ENCODE data around the gene PCNP.
"Not testable (repeated sequence)": the region's sequence is repeated elsewhere in the genome, so short reads cannot be mapped to it uniquely, and the experiment has no call there.

The PCNP gene

DNA sequence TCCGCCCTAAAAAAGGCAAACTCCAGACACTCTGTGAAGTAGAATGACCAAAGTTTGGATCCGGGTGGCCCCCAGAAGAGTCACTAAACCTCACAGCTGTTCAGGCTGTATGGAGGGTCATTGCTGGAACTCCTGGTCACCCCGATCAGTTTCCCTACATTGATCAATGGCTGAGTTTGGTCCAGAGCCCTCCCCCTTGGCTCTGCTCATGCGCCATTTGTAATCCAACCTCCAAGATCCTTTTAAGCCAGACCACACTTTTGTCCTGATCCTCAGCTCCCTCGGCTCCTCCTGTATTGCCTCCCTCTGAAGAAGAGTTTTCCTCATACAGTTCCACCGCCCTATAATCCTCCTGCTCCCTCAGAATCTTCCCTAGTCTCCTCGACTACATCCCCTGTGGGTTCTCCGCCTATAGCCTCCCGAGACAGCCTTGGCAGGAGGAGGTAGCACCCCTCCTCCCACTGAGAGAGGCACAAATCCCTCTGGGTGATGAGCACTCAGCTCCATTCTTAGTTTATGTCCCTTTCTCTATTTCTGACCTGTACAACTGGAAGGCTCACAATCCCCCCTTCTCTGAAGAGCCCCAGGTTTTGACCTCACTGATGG, 60.7 kb downstream of the PCNP start:
- DNase-seq: no peak

DNA sequence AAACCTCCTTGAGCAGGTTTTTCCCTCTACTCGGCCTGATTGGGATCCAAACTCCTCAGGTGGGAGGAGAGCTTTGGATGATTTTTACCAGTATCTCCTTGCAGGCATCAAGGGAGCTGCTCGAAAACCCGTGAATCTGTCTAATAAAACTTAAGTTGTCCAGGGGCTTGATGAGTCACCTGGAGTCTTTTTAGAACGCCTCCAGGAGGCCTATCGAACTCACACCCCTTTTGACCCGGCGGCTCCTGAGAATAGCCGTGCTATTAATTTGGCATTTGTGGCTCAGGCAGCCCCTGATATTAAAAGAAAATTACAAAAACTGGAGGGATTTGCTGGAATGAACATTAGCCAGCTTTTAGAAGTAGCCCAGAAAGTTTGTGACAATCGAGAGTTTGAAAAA, 61.4 kb downstream of the PCNP start:
- no peak for DNase-seq

DNA sequence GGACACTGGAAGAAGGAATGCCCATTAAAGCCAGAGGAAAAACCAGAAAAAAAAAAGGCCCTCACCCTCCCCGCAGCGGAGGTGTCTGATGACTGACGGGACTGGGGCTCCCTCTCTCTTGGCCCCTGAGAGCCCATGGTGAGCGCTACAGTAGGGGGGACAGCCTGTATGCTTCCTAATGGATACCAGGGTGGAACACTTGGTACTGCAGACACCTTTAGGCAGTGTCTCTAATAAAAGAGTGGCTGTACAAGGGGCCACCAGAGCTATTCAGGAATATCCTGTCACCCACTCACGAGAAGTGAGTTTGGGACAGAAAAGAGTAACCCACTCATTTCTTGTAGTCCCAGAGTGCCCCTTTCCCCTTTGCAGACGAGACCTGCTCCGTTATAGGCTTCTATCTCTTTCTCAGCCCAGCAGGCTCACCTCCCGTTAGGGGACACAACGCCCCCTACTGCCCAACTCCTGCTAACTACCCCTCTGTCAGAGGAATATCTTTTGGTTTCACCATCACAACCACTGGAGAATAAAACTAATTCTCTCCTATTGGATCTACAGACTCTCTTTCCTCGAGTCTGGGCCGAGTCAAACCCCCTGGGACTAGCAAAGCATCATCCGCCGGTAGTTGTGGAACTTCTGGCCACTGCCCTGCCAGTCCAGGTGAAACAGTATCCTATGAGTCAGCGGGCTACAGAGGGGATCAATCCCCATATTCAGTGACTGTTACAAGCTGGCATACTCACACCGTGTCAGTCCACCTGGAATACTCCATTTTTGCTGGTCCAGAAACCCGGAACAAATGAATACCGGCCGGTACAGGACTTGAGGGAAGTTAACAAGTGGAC, 62.2 kb downstream of the PCNP start:
- no peak for DNase-seq

DNA sequence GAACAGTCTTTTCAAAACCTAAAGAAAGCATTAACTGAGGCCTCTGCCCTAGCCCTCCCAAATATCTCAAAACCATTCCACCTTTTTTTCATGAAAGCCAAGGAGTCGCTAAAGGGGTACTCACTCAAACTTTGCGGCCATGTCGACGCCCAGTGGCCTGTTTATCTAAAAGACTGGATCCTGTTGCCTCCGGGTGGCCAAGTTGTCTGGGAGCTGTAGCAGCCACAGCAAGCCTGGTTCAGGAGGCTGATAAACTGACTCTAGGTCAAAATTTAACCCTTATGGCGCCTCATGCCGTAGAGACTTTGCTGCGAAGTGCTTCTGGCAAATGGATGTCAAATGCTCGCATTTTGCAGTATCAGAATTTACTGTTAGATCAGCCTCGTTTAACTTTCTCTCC, 63.5 kb downstream of the PCNP start:
- no peak for DNase-seq

DNA sequence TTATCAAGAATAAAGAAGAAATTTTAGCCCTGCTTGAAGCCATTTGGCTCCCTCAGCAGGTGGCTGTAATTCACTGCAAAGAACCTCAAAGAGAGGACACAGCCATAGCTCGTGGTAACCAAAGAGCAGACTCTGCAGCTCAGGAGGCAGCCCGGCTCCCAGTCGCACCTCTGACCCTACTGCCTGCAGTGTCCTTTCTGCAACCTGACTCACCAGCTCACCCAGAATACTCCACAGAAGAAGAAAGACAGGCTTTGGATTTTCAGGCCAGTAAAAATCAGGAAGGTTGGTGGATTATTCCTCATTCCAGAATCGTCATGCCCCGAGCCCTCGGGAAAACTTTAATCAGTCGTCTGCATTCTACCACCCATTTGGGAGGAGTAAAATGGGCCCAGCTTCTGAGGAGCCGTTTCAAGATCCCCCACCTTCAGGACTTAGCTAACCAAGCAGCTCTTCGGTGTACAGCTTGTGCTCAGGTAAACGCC, 64.3 kb downstream of the PCNP start:
- no peak for DNase-seq

DNA sequence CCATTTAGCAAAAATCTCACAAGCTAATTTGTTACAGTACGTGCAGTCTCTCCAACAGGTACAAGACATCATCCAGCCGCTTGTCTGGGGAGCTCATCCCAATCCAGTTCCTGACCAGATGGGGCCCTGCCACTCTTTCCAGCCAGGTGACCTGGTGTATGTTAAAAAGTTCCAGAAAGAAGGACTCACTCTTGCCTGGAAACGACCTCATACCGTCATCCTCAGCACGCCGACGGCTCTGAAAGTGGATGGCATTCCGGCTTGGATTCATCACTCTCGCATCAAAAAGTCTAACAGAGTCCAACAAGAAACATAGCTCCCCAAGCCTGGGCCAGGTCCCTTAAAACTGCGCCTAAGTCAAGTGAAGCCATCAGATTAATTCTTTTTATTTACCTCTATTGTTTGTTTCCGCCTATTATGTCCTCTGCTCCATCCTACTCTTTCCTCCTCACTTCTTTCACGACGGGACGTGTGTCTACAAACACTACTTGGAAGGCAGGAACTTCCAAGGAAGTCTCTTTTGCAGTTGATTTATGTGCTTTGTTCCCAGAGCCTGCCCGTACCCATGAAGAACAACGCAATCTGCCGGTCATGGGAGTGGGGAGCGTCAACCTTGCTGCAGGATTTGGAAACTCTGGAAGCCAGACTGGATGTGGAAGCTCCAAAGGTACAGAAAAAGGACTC, 65.4 kb downstream of the PCNP start:
- no peak for DNase-seq

DNA sequence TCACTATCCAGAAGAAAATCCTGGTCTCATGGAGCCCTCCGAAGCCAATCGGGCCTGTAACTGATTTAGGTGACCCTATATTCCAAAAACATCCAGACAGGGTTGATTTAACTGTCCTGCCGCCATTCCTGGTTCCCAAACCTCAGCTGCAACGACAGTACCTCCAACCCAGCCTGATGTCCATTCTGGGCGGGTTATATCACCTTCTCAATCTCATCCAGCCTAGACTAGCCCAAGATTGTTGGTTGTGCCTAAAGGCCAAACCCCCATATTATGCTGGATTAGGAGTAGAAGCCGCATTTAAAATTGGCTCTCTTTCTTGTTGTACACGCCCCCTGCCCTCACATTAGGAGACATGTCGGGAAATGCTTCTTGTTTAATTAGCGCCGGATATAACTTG, 66.3 kb downstream of the PCNP start:
- DNase-seq: no peak

DNA sequence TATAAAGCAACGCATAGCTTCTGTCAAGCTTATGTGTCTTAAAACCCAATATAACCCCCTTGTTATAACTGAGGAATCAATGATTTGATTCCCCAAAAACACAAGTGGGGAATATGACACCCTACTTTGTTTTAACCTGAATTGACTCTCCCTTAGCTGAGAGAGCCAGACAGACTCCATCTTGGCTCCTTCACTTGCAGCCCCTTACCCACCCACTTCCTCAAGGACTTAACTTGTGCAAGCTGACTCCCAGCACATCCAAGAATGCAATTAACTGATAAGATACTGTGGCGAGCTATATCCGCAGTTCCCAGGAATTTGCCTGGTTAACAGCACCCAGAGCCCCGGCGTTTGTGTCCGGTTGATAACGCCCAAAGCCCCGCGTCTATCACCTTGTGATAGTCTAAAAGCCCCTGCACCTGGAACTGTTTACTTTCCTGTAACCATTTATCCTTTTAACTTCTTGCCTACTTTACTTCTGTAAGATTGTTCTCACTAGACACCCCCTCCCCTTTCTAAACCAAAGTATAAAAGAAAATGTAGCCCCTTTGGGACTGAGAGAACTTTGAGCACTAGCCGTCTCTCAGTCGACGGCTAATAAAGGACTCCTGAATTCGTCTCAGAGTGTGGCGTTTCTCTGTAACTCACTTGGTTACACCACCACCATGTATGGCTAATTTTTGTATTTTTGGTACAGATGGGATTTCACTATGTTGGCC, 67.6 kb downstream of the PCNP start:
- not testable (repeated sequence) for DNase-seq

DNA sequence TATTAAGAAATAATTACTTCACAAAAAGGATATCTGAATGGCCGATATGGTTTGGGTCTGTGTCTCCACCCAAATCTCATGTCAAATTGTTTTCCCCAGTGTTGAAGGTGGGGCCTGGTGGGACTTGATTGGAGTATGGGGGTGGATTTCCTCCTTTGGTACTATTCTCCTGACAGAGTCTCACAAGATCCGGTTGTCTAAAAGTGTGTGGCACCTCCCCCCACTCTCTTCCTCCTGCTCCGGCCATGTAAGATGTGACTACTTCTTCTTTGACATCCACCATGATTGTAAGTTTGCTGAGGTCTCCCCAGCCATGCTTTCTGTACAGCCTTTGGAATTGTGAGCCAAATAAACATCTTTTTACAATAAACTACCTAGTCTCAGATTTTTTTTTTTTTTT, 68.5 kb downstream of the PCNP start:
- DNase-seq: no peak

DNA sequence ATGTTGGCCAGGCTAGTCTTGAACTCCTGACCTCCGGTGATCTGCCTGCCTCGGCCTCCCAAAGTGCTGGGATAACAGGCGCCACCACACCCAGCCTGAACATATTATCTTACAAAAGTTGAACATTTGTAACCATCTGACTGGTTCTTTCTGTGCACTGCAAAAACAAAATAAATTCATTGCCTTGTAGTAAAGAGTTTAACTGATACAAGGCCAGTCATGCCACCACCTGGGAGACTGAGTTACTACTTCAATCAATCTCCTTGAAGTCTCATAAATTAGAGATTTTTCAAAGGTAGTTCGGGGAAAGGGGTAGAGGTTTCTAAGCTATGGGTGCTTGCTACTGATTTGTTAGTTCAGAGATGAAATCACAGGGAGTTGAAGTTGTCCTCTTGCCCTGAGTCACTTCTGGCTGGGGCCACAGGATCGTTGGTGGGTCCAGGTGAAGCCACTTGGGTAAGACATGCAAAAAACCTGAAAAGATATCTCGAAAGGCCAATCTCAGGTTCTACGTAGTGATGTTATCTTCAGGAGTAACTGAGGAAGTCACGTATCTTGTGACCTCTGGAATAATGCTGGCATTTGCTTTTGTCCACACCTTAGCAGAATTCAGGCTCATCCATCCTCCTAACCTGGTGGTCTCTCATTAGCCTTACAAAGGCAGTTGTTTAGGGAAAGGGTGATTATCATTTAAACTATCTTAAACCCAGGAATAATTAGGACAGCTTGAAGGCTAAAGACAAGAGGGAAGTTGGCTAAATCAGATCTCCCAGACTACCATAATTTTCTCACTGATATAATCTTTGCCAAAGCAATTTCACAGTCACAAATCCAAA, 69.2 kb downstream of the PCNP start:
- DNase-seq: no peak

Data from NCI-H748 treated with DMSO at 0.1 percent for 48 hours (cell line).